ENCODE results near the gene SLC2A2. TPM values are rescaled to one million over a fixed set of nuclear protein-coding genes. Genes with fewer than 3 reads are reported as not detected.

SLC2A2 gene
- total and polyA plus RNA-seq, 8 donors: 2.9 TPM; not detected in 7

DNA sequence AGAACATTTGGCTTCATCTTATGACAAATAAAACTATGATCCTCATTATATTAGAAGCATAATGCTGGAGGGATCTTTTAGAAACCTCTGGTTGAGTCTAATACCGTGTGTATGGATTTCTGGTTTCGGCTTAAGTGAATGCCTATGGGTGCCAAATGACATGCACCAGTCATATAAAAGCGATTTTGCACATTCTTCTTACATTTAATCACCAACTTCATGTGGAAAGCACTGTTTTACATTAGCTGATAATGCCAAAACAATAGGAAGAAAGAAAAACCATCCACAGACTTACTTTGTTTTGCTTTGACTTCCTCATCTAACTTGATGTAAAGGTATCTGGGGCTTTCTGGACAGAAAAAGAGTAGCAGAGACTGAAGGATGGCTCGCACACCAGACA, 20.9 kb downstream of the SLC2A2 start:
- intact Hi-C loops (cut with DNase I; ENCODE audit: low total_unique reads): no loop called here
- peaks cover 0 to 13% (median 0%) of the 10 kb centered on the region in 4 donors for H3K4me1 ChIP-seq
- no peaks in the 10 kb centered on the region for H3K27me3 ChIP-seq
- H3K27ac ChIP-seq: no peak overlapping the region
- no peak for TF ChIP-seq EP300 (IDR thresholded peaks at IDR 0.05)
- no peak for TF ChIP-seq POLR2A (IDR thresholded peaks at IDR 0.05)
- TF ChIP-seq POLR2AphosphoS5 (IDR thresholded peaks at IDR 0.05): no peak
- TF ChIP-seq, protein P1, sequence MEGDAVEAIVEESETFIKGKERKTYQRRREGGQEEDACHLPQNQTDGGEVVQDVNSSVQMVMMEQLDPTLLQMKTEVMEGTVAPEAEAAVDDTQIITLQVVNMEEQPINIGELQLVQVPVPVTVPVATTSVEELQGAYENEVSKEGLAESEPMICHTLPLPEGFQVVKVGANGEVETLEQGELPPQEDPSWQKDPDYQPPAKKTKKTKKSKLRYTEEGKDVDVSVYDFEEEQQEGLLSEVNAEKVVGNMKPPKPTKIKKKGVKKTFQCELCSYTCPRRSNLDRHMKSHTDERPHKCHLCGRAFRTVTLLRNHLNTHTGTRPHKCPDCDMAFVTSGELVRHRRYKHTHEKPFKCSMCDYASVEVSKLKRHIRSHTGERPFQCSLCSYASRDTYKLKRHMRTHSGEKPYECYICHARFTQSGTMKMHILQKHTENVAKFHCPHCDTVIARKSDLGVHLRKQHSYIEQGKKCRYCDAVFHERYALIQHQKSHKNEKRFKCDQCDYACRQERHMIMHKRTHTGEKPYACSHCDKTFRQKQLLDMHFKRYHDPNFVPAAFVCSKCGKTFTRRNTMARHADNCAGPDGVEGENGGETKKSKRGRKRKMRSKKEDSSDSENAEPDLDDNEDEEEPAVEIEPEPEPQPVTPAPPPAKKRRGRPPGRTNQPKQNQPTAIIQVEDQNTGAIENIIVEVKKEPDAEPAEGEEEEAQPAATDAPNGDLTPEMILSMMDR (IDR thresholded peaks at IDR 0.05): no peak
- 83 to 93% (median 92%) methylated on average over 4 of the region's 4 CpGs for whole genome bisulfite sequencing, 5 donors
- no peaks in the 10 kb centered on the region for H3K9me3 ChIP-seq
- DNase-seq: no peak
- H3K4me3 ChIP-seq: no peak overlapping the region
- no peaks in the 10 kb centered on the region for H3K36me3 ChIP-seq

DNA sequence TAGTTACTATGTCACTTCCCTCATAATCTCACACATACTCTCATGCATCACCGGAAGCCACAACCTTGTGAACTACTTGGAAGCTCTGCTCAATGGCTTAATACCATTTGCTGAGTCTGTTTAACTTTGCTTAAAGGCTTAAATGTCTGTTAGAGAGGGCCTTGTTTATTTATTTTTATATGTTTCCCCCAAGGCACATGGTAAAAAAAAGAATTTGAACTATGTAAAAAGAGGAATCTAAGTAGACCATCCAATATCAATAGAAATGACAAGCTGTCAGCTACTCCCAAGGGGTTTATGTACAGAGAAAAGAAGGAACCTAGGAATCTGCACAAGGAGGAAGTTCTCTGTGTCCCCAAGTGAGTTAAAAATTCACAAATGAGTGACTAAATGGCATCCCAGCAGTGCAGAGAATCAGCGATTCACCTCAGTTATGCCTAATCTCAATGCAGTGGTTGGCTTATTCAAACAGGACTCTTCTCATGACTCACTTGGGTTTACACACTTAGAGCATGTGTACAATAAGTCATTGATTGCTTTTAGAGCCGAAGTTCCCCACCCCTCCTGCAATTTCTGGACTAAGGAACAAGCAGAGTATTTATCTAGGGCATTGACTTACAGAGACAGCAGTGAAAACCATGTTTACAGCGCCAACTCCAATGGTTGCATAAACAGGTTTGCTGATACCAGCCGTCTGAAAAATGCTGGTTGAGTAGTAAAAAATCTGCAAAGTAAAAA, 24.4 kb downstream of the SLC2A2 start:
- no peak for TF ChIP-seq POLR2A (IDR thresholded peaks at IDR 0.05)
- peak in 2 of 3 donors; percentile 60 to 87 for TF ChIP-seq POLR2AphosphoS5 (IDR thresholded peaks at IDR 0.05)
- TF ChIP-seq, protein P1 (IDR thresholded peaks at IDR 0.05): no peak
- TF ChIP-seq EP300 (IDR thresholded peaks at IDR 0.05): no peak
- H3K9me3 ChIP-seq: no peaks in the 10 kb centered on the region
- peaks cover 0 to 47% (median 22%) of the 10 kb centered on the region in 4 donors for H3K4me1 ChIP-seq

DNA sequence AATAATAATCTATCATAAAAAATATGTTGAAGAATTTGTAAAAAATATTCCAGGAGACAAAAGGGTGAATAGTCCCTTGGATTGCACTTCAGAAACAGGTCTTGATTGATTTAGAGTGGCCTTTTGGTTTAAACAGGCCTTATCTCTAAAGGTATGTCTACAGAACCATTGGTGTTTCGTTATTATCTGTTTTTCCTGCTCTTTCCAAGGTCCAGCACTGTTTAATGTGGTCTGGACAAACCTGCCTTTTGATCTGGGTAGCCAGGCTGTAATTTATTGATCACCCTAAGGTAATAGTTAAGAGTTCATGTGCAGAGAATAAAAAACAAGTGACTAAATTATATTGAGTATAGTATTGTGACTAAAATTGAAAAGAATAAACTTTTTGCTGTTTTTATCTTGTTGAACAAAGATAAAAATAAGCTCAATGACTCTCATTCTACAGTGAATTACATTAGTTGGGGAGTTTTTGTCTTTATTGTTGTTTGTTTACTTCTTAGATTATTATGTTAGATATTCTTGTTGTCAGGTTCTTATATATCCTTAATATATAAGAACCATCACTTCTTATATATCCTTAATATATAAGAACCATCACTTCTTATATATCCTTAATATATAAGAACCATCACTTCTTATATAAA, 25.1 kb downstream of the SLC2A2 start:
- Histone ChIP-seq H3K4me1 (peaks cover 0 to 51% (median 22%) of the 10 kb centered on the region in 4 donors), H3K36me3 (no peaks in the 10 kb centered on the region), H3K27me3 (no peaks in the 10 kb centered on the region), H3K4me3 (no peak overlapping the region), H3K9me3 (no peaks in the 10 kb centered on the region), H3K27ac (peak overlapping the region in 1 of 5 donors; percentile 35)
- intact Hi-C loops (cut with DNase I; ENCODE audit: low total_unique reads): no loop called here
- 29 to 58% (median 43%) methylated on average over 1 of the region's 1 CpG for WGBS, 5 donors
- no peak for DNase-seq
- TF ChIP-seq EP300 (IDR thresholded peaks at IDR 0.05): no peak
- TF ChIP-seq, protein P1 (IDR thresholded peaks at IDR 0.05): no peak
- no peak for TF ChIP-seq POLR2A (IDR thresholded peaks at IDR 0.05)
- TF ChIP-seq POLR2AphosphoS5 (IDR thresholded peaks at IDR 0.05): no peak

More for the DNA sequence above, 24.4 kb downstream of the SLC2A2 start:
- intact Hi-C loops (cut with DNase I; ENCODE audit: low total_unique reads): no loop called here
- Histone ChIP-seq H3K36me3 (no peaks in the 10 kb centered on the region), H3K27me3 (no peaks in the 10 kb centered on the region), H3K27ac (peak overlapping the region in 2 of 5 donors; percentile 35 to 50), H3K4me3 (no peak overlapping the region)
- DNase-seq: peak in 1 of 2 donors; percentile 82
- WGBS, 5 donors: 28 to 51% (median 37%) methylated on average over 5 of the region's 5 CpGs

DNA sequence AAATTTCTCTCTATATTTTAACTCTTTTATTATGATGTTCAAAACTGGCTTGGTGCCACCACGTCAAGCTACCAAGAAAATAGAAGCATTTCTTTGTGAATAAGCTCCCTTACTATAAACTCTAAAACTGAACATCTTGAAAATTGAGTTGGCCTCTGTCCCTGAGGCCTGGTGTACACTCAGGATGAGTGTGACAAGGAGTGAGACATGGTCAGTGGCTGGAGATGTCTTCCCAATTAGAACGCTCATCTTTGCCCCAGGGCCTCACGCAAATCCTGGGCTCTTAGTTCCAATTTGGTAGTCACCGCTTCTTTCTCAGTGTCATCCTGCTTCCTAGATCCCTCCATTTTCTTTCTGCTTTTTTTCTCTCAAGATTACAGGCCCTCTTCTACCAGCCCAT, 26.2 kb downstream of the SLC2A2 start:
- H3K36me3 ChIP-seq: no peaks in the 10 kb centered on the region
- intact Hi-C loops (cut with DNase I; ENCODE audit: low total_unique reads): no loop called here
- no peak for TF ChIP-seq POLR2AphosphoS5 (IDR thresholded peaks at IDR 0.05)
- TF ChIP-seq, protein P1 (IDR thresholded peaks at IDR 0.05): no peak
- no peak for TF ChIP-seq EP300 (IDR thresholded peaks at IDR 0.05)
- no peak for TF ChIP-seq POLR2A (IDR thresholded peaks at IDR 0.05)
- H3K27ac ChIP-seq: peak overlapping the region in 2 of 5 donors; percentile 9 to 14
- no peaks in the 10 kb centered on the region for H3K9me3 ChIP-seq
- no peaks in the 10 kb centered on the region for H3K27me3 ChIP-seq
- no peak overlapping the region for H3K4me3 ChIP-seq
- 83 to 92% (median 90%) methylated on average over 4 of the region's 4 CpGs for WGBS, 5 donors
- H3K4me1 ChIP-seq: peaks cover 0 to 51% (median 22%) of the 10 kb centered on the region in 4 donors
- no peak for DNase-seq

All from stomach (tissue), 9 donors.